Measurements from ENCODE around the gene PHRF1. TPM values are rescaled to one million over a fixed set of nuclear protein-coding genes. Genes with fewer than 3 reads are reported as not detected.

Gene PHRF1
- total RNA-seq, 1 donor from 2014 or later, result 38.3 TPM

- peaks cover 72% of the 10 kb centered on the region for H4K20me1 ChIP-seq (ENCODE audit: insufficient read depth, low read length)
- H3K27ac ChIP-seq (ENCODE audit: low read depth, low read length), result no peak overlapping the region
- peaks cover 14% of the 10 kb centered on the region for H3K79me2 ChIP-seq (ENCODE audit: insufficient read depth, low read length)
- no peak for DNase-seq (ENCODE audit: low read depth)
- H3K4me3 ChIP-seq (ENCODE audit: insufficient read depth, low read depth, low read length), result no peak overlapping the region
- no peak overlapping the region for H3K9ac ChIP-seq (ENCODE audit: low read length)
- H3K4me3 Mint-ChIP-seq (ENCODE audit: unreplicated experiment), result no peak overlapping the region
- H3K27me3 Mint-ChIP-seq (ENCODE audit: low read depth, unreplicated experiment), result no peaks in the 10 kb centered on the region
- no peak for FAIRE-seq
- H2AFZ ChIP-seq (ENCODE audit: low read depth, low read length), result no peak overlapping the region
- peaks cover 4% of the 10 kb centered on the region for H3K4me1 ChIP-seq (ENCODE audit: insufficient read depth, low read length)
- peaks cover 31% of the 10 kb centered on the region for H3K36me3 ChIP-seq (ENCODE audit: insufficient read depth, low read length)
- H3K9me3 Mint-ChIP-seq (ENCODE audit: unreplicated experiment), result no peaks in the 10 kb centered on the region
- H3K36me3 Mint-ChIP-seq (ENCODE audit: low read depth, unreplicated experiment), result peaks cover 16% of the 10 kb centered on the region
- peak overlapping the region; percentile 41 for H3K27ac Mint-ChIP-seq (ENCODE audit: unreplicated experiment)
- H3K27me3 ChIP-seq (ENCODE audit: insufficient read depth, low read length), result no peaks in the 10 kb centered on the region
- no peaks in the 10 kb centered on the region for H3K9me3 ChIP-seq (ENCODE audit: insufficient read depth, low read depth, low read length)
- H3K4me2 ChIP-seq (ENCODE audit: low read length), result no peak overlapping the region
- TF ChIP-seq, protein P1, sequence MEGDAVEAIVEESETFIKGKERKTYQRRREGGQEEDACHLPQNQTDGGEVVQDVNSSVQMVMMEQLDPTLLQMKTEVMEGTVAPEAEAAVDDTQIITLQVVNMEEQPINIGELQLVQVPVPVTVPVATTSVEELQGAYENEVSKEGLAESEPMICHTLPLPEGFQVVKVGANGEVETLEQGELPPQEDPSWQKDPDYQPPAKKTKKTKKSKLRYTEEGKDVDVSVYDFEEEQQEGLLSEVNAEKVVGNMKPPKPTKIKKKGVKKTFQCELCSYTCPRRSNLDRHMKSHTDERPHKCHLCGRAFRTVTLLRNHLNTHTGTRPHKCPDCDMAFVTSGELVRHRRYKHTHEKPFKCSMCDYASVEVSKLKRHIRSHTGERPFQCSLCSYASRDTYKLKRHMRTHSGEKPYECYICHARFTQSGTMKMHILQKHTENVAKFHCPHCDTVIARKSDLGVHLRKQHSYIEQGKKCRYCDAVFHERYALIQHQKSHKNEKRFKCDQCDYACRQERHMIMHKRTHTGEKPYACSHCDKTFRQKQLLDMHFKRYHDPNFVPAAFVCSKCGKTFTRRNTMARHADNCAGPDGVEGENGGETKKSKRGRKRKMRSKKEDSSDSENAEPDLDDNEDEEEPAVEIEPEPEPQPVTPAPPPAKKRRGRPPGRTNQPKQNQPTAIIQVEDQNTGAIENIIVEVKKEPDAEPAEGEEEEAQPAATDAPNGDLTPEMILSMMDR (IDR thresholded peaks at IDR 0.05; ENCODE audit: insufficient read depth, low read depth, low read length), result no peak
- no peak for TF ChIP-seq EZH2 (IDR thresholded peaks at IDR 0.05; ENCODE audit: insufficient read depth, low read length)
- peaks cover 5% of the 10 kb centered on the region for H3K4me1 Mint-ChIP-seq (ENCODE audit: low read depth, unreplicated experiment)
Measured at GRCh38 chr11:608791-609251, 32.6 kb downstream of the PHRF1 start.

DNA sequence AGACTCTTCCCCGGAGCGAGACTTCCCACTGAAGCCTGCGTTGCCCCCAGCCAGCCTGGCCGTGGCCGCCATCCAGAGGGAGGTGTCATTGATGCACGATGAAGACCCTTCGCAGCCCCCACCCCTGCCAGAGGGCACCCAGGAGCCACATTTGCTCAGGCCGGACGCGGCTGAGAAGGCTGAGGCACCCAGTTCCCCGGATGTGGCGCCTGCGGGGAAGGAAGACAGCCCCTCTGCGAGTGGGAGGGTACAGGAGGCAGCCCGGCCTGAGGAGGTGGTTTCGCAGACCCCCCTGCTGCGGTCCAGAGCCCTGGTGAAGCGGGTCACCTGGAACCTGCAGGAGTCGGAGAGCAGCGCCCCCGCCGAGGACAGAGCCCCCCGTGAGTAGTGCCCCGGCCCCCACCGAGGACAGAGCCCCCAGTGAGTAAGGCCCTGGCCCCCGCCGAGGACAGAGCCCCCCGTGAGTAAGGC, 33.1 kb downstream of the PHRF1 start:
- Histone ChIP-seq H3K9me3 (ENCODE audit: insufficient read depth, low read depth, low read length) (no peaks in the 10 kb centered on the region), H3K4me3 (ENCODE audit: insufficient read depth, low read depth, low read length) (no peak overlapping the region)
- FAIRE-seq, result no peak

More for the DNA sequence above, 33.1 kb downstream of the PHRF1 start:
- TF ChIP-seq, protein P1 (IDR thresholded peaks at IDR 0.05; ENCODE audit: insufficient read depth, low read depth, low read length), result no peak
- no peak for TF ChIP-seq EZH2 (IDR thresholded peaks at IDR 0.05; ENCODE audit: insufficient read depth, low read length)
- H3K27me3 Mint-ChIP-seq (ENCODE audit: low read depth, unreplicated experiment), result no peaks in the 10 kb centered on the region
- H3K27ac ChIP-seq (ENCODE audit: low read depth, low read length), result no peak overlapping the region
- H4K20me1 ChIP-seq (ENCODE audit: insufficient read depth, low read length), result peaks cover 72% of the 10 kb centered on the region
- peaks cover 5% of the 10 kb centered on the region for H3K4me1 Mint-ChIP-seq (ENCODE audit: low read depth, unreplicated experiment)
- peak overlapping the region; percentile 41 for H3K27ac Mint-ChIP-seq (ENCODE audit: unreplicated experiment)
- H2AFZ ChIP-seq (ENCODE audit: low read depth, low read length), result no peak overlapping the region
- no peaks in the 10 kb centered on the region for H3K9me3 Mint-ChIP-seq (ENCODE audit: unreplicated experiment)
- no peak overlapping the region for H3K4me2 ChIP-seq (ENCODE audit: low read length)
- no peak overlapping the region for H3K4me3 Mint-ChIP-seq (ENCODE audit: unreplicated experiment)
- peaks cover 4% of the 10 kb centered on the region for H3K4me1 ChIP-seq (ENCODE audit: insufficient read depth, low read length)
- H3K36me3 Mint-ChIP-seq (ENCODE audit: low read depth, unreplicated experiment), result peaks cover 17% of the 10 kb centered on the region
- peaks cover 27% of the 10 kb centered on the region for H3K36me3 ChIP-seq (ENCODE audit: insufficient read depth, low read length)
- H3K9ac ChIP-seq (ENCODE audit: low read length), result no peak overlapping the region
- no peak for DNase-seq (ENCODE audit: low read depth)
- H3K79me2 ChIP-seq (ENCODE audit: insufficient read depth, low read length), result peaks cover 14% of the 10 kb centered on the region
- H3K27me3 ChIP-seq (ENCODE audit: insufficient read depth, low read length), result no peaks in the 10 kb centered on the region
